Mesenchymal stem cell (in vitro differentiated cells and primary cell): Measurements from ENCODE around the gene LRIG1.

ENCODE experiments used
- DNase-seq: peaks from one replicate; pipeline ENCODE4 v3.0.0-alpha.2; 2013
- H2AFZ ChIP-seq: one replicate; pipeline ENCODE4 v1.6.1; 2013; ENCODE audit warnings: low read depth, mild to moderate bottlenecking, control low read depth, inconsistent platforms, low read length, moderate library complexity
- H2AK5ac ChIP-seq: 2 replicates; pipeline ENCODE4 v1.6.1; 2013; ENCODE audit warnings: low read length, moderate library complexity, mild to moderate bottlenecking, inconsistent platforms; ENCODE audit not compliant: severe bottlenecking
- H2BK120ac ChIP-seq: one replicate; pipeline ENCODE4 v1.6.1; 2013; ENCODE audit warnings: low read depth, mild to moderate bottlenecking, inconsistent platforms, low read length, moderate library complexity
- H2BK12ac ChIP-seq, 2 experiments: one replicate each; pipeline ENCODE4 v1.6.1; 2013; ENCODE audit warnings: inconsistent platforms in 2 of 2, low read length in 2 of 2, mild to moderate bottlenecking in 2 of 2, moderate library complexity in 2 of 2, control low read depth in 1 of 2
- H2BK15ac ChIP-seq: one replicate; pipeline ENCODE4 v1.6.1; 2013; ENCODE audit warnings: mild to moderate bottlenecking, low read depth, inconsistent platforms; ENCODE audit not compliant: poor library complexity, severe bottlenecking
- H2BK5ac ChIP-seq: 2 replicates; pipeline ENCODE4 v1.6.1; 2013; ENCODE audit warnings: low read depth, mild to moderate bottlenecking, low read length, control low read depth, inconsistent platforms; ENCODE audit not compliant: poor library complexity, severe bottlenecking
- H3K14ac ChIP-seq, 2 experiments: one replicate each; pipeline ENCODE4 v1.6.1; 2013; ENCODE audit warnings: inconsistent platforms in 2 of 2, low read length in 2 of 2, control low read depth in 1 of 2, mild to moderate bottlenecking in 1 of 2, moderate library complexity in 1 of 2
- H3K18ac ChIP-seq, 2 experiments: one replicate each; pipeline ENCODE4 v1.6.1; 2013; ENCODE audit warnings: inconsistent platforms in 2 of 2, low read length in 2 of 2, control low read depth in 1 of 2, low read depth in 1 of 2, mild to moderate bottlenecking in 1 of 2
- H3K23ac ChIP-seq, 2 experiments: one replicate each; pipeline ENCODE4 v1.6.1; 2013; ENCODE audit warnings: inconsistent platforms in 2 of 2, low read length in 2 of 2, mild to moderate bottlenecking in 2 of 2, moderate library complexity in 2 of 2, control low read depth in 1 of 2
- H3K27ac ChIP-seq: 2 replicates; pipeline ENCODE4 v1.5.1; 2013; ENCODE audit warnings: mild to moderate bottlenecking, moderate library complexity, low read length, control low read depth, inconsistent platforms; ENCODE audit not compliant: poor library complexity, severe bottlenecking
- H3K27me3 ChIP-seq, 2 experiments: 2 replicates each; pipeline versions ENCODE4 v1.6.1 to v1.7.0; 2013; ENCODE audit warnings: low read length in 2 of 2, mild to moderate bottlenecking in 2 of 2, moderate library complexity in 2 of 2, control low read depth in 1 of 2, inconsistent platforms in 1 of 2; ENCODE audit not compliant: control insufficient read depth in 1 of 2, insufficient read depth in 1 of 2
- H3K36me3 ChIP-seq, 2 experiments: 2 replicates each; pipeline versions ENCODE4 v1.6.1 to v1.7.0; 2013; ENCODE audit warnings: low read length in 2 of 2, control low read depth in 1 of 2, inconsistent platforms in 1 of 2, low read depth in 1 of 2, mild to moderate bottlenecking in 1 of 2; ENCODE audit not compliant: insufficient read depth in 2 of 2, control insufficient read depth in 1 of 2
- H3K4ac ChIP-seq, 2 experiments: one replicate each; pipeline ENCODE4 v1.6.1; 2013; ENCODE audit warnings: inconsistent platforms in 2 of 2, low read length in 2 of 2, mild to moderate bottlenecking in 2 of 2, moderate library complexity in 2 of 2, control low read depth in 1 of 2, low read depth in 1 of 2
- H3K4me1 ChIP-seq: 2 replicates; pipeline ENCODE4 v1.6.1; 2013; ENCODE audit warnings: low read depth, low read length, control low read depth; ENCODE audit not compliant: control insufficient read depth, insufficient read depth
- H3K4me2 ChIP-seq: 2 replicates; pipeline ENCODE4 v1.6.1; 2013; ENCODE audit warnings: low read length, mild to moderate bottlenecking, inconsistent platforms; ENCODE audit not compliant: poor library complexity, severe bottlenecking
- H3K4me3 ChIP-seq, 2 experiments: 2 replicates each; pipeline versions ENCODE4 v1.5.1 to v1.7.0; 2013; ENCODE audit warnings: low read length in 2 of 2, mild to moderate bottlenecking in 2 of 2, control low read depth in 1 of 2, low read depth in 1 of 2; ENCODE audit not compliant: insufficient read depth in 1 of 2
- H3K79me1 ChIP-seq: replicated peaks from 2 replicates; pipeline ENCODE4 v1.6.1; 2013; ENCODE audit warnings: mild to moderate bottlenecking, control low read depth, low read length, inconsistent platforms; ENCODE audit not compliant: poor library complexity, severe bottlenecking
- H3K9ac ChIP-seq: 2 replicates; pipeline ENCODE4 v1.7.0; 2013; ENCODE audit warnings: mild to moderate bottlenecking, low read length, moderate library complexity
- H3K9me3 ChIP-seq: 2 replicates; pipeline ENCODE4 v1.7.0; 2013; ENCODE audit warnings: mild to moderate bottlenecking, low read length; ENCODE audit not compliant: control insufficient read depth
- H4K8ac ChIP-seq: one replicate; pipeline ENCODE4 v1.6.1; 2013; ENCODE audit warnings: inconsistent platforms, mild to moderate bottlenecking, low read length, moderate library complexity
- H4K91ac ChIP-seq: one replicate; pipeline ENCODE4 v1.6.1; 2013; ENCODE audit warnings: mild to moderate bottlenecking, low read length, inconsistent platforms
- WGBS: methylation state at CpG from one replicate; pipeline ENCODE4 v1.1.7; 2013; ENCODE audit warnings: mixed read lengths; 5-methylcytosine and 5-hydroxymethylcytosine counted together

The LRIG1 gene

DNA sequence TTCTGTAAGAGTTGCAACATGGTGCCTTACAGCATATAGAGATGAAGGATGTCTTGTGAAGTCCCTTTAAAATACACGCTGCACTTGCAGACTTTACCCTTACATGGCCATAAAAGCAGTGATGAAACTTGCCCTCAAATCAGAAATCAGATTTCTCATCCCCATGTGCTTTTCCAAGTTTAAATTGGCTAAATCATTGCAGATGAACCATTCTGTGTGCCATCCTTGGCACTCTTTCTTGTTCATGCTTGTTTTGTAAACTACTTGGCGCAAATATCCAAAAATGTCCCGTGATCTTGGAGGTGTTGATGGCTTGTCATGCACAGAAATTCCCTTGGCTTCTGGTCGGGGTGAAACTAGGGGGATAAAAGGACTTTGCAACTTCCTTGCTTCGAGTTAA is 135.7 kb downstream of the LRIG1 start:
- no peak overlapping the region for H2AFZ ChIP-seq
- no peaks in the 10 kb centered on the region for H3K27me3 ChIP-seq
- no peak overlapping the region for H3K4me3 ChIP-seq
- no peak overlapping the region for H3K27ac ChIP-seq
- peaks cover 0 to 8% of the 10 kb centered on the region in 2 experiments for H3K36me3 ChIP-seq
- no peak for DNase-seq
- H3K9me3 ChIP-seq = no peaks in the 10 kb centered on the region
- no peak overlapping the region for H2AK5ac ChIP-seq
- H2BK15ac ChIP-seq = no peak overlapping the region
- H3K23ac ChIP-seq = no peak overlapping the region
- WGBS = 91% methylated on average over 3 of the region's 5 CpGs
- no peak overlapping the region for H3K9ac ChIP-seq
- H3K4me2 ChIP-seq = no peak overlapping the region
- no peak overlapping the region for H2BK5ac ChIP-seq
- H3K18ac ChIP-seq = no peak overlapping the region
- no peak overlapping the region for H4K8ac ChIP-seq
- no peak overlapping the region for H4K91ac ChIP-seq
- H3K4me1 ChIP-seq = peaks cover 6% of the 10 kb centered on the region
- no peaks in the 10 kb centered on the region for H3K79me1 ChIP-seq
- H3K4ac ChIP-seq = no peak overlapping the region
- no peak overlapping the region for H2BK120ac ChIP-seq
- no peak overlapping the region for H3K14ac ChIP-seq
- H2BK12ac ChIP-seq = no peak overlapping the region

DNA sequence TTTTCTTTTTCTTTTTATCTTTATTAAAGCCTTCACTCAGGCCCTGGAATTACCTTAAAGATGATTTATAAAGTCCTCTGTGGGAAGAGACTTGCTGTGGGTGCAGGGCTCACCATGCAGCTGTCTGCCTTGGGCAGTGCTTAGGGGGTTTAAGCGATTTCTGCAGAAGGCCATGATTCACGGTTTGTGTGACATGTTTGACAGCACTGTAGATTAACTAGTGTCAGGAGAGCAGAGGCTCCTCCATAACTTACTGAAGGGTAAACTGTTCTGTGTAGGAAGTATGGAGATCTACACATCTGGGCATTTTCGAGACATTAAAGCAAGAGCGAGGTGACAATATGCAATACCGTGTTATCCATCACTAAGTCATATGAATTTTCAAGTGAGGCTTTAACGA is 137.7 kb downstream of the LRIG1 start:
- peak; percentile 56 for DNase-seq
- H3K36me3 ChIP-seq = no peaks in the 10 kb centered on the region
- no peak overlapping the region for H2BK12ac ChIP-seq
- H2BK120ac ChIP-seq = no peak overlapping the region
- no peak overlapping the region for H4K8ac ChIP-seq
- no peak overlapping the region for H2BK5ac ChIP-seq
- H3K9ac ChIP-seq = no peak overlapping the region
- peaks cover 6% of the 10 kb centered on the region for H3K4me1 ChIP-seq
- H3K79me1 ChIP-seq = no peaks in the 10 kb centered on the region
- H3K4ac ChIP-seq = no peak overlapping the region
- no peaks in the 10 kb centered on the region for H3K9me3 ChIP-seq
- no peak overlapping the region for H3K4me3 ChIP-seq
- H2AFZ ChIP-seq = no peak overlapping the region
- no peak overlapping the region for H4K91ac ChIP-seq
- no peak overlapping the region for H2BK15ac ChIP-seq
- WGBS = 2% methylated on average over 6 of the region's 6 CpGs
- no peak overlapping the region for H3K14ac ChIP-seq
- H3K27ac ChIP-seq = peak overlapping the region; percentile 60
- no peak overlapping the region for H3K23ac ChIP-seq
- no peaks in the 10 kb centered on the region for H3K27me3 ChIP-seq
- H2AK5ac ChIP-seq = no peak overlapping the region
- H3K18ac ChIP-seq = no peak overlapping the region
- H3K4me2 ChIP-seq = peak overlapping the region; percentile 26

DNA sequence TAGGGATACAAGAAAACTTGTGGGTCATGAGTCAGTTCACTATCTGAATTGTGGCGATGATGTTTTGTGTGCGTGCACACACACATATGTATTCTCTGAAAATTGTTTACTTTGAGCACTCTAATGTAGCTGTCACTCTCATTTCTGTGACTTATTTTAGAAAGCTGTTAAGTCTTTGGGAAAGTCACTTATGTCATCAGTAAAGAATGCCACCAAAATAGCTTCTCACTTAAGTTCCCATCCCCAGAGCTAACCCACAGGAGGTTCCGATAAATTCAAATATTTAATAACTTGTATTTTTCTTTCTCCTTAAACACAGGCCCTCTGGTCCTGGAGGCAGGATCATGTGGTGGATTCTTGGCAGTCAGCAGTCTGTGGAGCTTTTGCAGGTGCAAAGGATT is 138.3 kb downstream of the LRIG1 start:
- Histone ChIP-seq H4K8ac (no peak overlapping the region), H2AK5ac (no peak overlapping the region), H3K4me1 (peaks cover 6% of the 10 kb centered on the region), H3K14ac (no peak overlapping the region), H2BK5ac (no peak overlapping the region), H2BK120ac (no peak overlapping the region), H2AFZ (no peak overlapping the region), H3K27ac (peak overlapping the region; percentile 90), H3K9ac (no peak overlapping the region), H3K18ac (no peak overlapping the region), H2BK15ac (no peak overlapping the region), H3K27me3 (no peaks in the 10 kb centered on the region), H3K79me1 (no peaks in the 10 kb centered on the region), H3K9me3 (no peaks in the 10 kb centered on the region), H3K36me3 (no peaks in the 10 kb centered on the region), H3K4me2 (no peak overlapping the region), H3K4ac (no peak overlapping the region), H2BK12ac (no peak overlapping the region), H4K91ac (no peak overlapping the region), H3K4me3 (no peak overlapping the region), H3K23ac (no peak overlapping the region)
- no CpG with 5 or more reads among the region's 3 CpGs for WGBS
- peak; percentile 72 for DNase-seq

DNA sequence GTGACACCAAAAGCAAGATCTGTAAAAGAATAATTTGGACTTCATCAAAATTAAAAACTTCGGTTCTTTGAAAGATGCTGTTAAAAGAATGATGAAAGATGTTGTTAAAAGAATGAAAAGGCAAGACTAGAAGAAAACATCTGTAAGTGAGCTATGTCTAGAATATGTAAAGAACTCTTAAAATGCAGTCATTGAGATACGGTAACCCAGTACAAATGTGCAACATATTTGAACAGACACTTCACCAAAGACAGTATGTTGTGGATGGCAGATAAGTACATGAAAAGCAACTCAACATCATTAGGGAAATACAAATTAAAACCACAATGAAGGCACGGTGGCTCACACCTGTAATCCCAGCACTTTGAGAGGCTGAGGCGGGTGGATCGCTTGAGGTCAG is 139.5 kb downstream of the LRIG1 start:
- Histone ChIP-seq H3K18ac (no peak overlapping the region), H2BK5ac (no peak overlapping the region)

More for the DNA sequence above, 139.5 kb downstream of the LRIG1 start:
- H4K91ac ChIP-seq = no peak overlapping the region
- H3K4me2 ChIP-seq = no peak overlapping the region
- WGBS = 88% methylated on average over 4 of the region's 5 CpGs
- DNase-seq = no peak
- no peak overlapping the region for H4K8ac ChIP-seq
- H3K27me3 ChIP-seq = no peaks in the 10 kb centered on the region
- H3K9ac ChIP-seq = no peak overlapping the region
- H3K4me3 ChIP-seq = no peak overlapping the region
- no peak overlapping the region for H2BK12ac ChIP-seq
- H3K79me1 ChIP-seq = no peaks in the 10 kb centered on the region
- no peak overlapping the region for H3K4ac ChIP-seq
- no peak overlapping the region for H2AFZ ChIP-seq
- no peaks in the 10 kb centered on the region for H3K36me3 ChIP-seq
- H2BK120ac ChIP-seq = no peak overlapping the region
- H3K14ac ChIP-seq = no peak overlapping the region
- no peak overlapping the region for H2BK15ac ChIP-seq
- no peak overlapping the region for H3K27ac ChIP-seq
- peaks cover 6% of the 10 kb centered on the region for H3K4me1 ChIP-seq
- H3K23ac ChIP-seq = no peak overlapping the region
- H2AK5ac ChIP-seq = no peak overlapping the region
- no peaks in the 10 kb centered on the region for H3K9me3 ChIP-seq
